HL-60 (cell line): ENCODE data around the gene PLXNB3.
"Not testable (repeated sequence)": the region's sequence is repeated elsewhere in the genome, so short reads cannot be mapped to it uniquely, and the experiment has no call there.

ENCODE experiments used
- DNase-seq, 2 experiments: peaks; one replicate each; pipeline ENCODE4 v3.0.0-alpha.2; 2010 to 2020; ENCODE audit warnings: low read depth in 1 of 2, low spot score in 1 of 2
- H3K27ac ChIP-seq: fragments of 250-450 bp; sonication (Bioruptor Pico); replicated peaks from 2 replicates; pipeline ENCODE4 v1.5.1; 2020; ENCODE audit warnings: mild to moderate bottlenecking, moderate library complexity
- H3K27me3 ChIP-seq: fragments of 250-450 bp; sonication (Bioruptor Pico); 2 replicates; pipeline ENCODE4 v1.5.1; 2021; ENCODE audit warnings: mild to moderate bottlenecking, moderate library complexity; ENCODE audit not compliant: insufficient read depth, poor library complexity, severe bottlenecking
- H3K4me3 ChIP-seq: replicated peaks from 2 replicates; pipeline ENCODE4 v1.5.1; 2011; ENCODE audit warnings: mild to moderate bottlenecking, control low read depth, low read length; ENCODE audit not compliant: insufficient read depth
- GABPA ChIP-seq: IDR thresholded peaks from 2 replicates; pipeline ENCODE4 v1.6.1; 2012; ENCODE audit warnings: low read depth
- POLR2AphosphoS5 ChIP-seq: IDR thresholded peaks from 2 replicates; pipeline ENCODE4 v1.6.1; 2012; ENCODE audit warnings: low read depth
- SPI1 ChIP-seq: IDR thresholded peaks from 2 replicates; pipeline ENCODE4 v1.6.1; 2012; ENCODE audit warnings: low read depth, mild to moderate bottlenecking, borderline replicate concordance
- TF ChIP-seq, protein P1 (sequence below): IDR thresholded peaks from 2 replicates; pipeline ENCODE4 v1.6.1; 2012; ENCODE audit warnings: low read depth; ENCODE audit not compliant: insufficient replicate concordance
- TF ChIP-seq, protein P2 (sequence below): IDR thresholded peaks from one replicate; pipeline ENCODE4 v1.5.1; 2011; ENCODE audit warnings: low read length, control low read depth, inconsistent platforms; ENCODE audit not compliant: insufficient read depth

The PLXNB3 gene

DNA sequence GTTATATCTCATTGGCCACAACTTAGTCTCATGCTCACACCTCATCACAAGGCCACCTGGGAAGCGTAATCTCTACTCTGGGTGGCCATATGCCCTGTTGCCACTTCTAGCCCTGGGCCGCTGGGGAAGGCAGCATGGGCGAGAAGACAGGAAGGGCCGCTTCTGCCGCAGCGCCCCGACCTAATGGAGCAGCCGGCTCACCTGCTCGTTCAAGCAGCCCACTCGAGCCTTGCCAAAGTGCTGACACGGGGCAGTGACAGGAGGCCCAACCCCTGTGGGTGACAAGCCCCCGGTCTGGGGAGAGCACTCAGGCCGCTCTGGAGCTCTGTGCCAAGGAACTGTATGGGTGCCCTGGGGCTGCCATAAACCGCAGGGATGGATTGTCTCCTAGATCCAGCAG, 21.9 kb upstream of the PLXNB3 start:
- not testable (repeated sequence) for H3K27me3 ChIP-seq, H3K27ac ChIP-seq, DNase-seq, H3K4me3 ChIP-seq

DNA sequence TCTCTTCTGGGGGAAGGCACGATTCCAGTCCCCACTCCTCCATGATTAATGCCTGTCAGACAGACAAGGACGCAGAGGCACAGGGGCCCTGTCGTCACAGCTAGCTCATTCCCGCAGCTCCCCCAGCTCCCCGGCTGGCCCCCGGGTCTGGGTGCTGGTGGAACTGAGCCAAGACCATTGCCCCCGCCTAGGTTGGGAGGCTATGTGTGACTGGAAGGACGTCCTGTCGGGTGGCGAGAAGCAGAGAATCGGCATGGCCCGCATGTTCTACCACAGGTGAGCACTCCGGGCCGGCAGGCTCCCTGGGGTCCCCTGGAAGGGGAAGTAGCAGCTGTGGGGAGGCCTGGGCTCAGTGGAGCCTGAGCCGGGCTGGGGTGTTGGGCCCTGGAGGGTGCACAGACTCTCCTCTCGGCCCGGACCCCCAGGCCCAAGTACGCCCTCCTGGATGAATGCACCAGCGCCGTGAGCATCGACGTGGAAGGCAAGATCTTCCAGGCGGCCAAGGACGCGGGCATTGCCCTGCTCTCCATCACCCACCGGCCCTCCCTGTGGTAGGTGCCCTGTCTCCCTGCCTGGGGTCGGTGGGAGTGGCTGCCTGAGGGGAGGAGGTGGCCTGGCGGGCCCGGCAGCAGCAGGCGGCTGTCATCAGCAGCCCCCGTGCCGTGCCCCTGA, 21.1 kb upstream of the PLXNB3 start:
- DNase-seq, H3K27me3 ChIP-seq, H3K4me3 ChIP-seq, H3K27ac ChIP-seq: not testable (repeated sequence)

DNA sequence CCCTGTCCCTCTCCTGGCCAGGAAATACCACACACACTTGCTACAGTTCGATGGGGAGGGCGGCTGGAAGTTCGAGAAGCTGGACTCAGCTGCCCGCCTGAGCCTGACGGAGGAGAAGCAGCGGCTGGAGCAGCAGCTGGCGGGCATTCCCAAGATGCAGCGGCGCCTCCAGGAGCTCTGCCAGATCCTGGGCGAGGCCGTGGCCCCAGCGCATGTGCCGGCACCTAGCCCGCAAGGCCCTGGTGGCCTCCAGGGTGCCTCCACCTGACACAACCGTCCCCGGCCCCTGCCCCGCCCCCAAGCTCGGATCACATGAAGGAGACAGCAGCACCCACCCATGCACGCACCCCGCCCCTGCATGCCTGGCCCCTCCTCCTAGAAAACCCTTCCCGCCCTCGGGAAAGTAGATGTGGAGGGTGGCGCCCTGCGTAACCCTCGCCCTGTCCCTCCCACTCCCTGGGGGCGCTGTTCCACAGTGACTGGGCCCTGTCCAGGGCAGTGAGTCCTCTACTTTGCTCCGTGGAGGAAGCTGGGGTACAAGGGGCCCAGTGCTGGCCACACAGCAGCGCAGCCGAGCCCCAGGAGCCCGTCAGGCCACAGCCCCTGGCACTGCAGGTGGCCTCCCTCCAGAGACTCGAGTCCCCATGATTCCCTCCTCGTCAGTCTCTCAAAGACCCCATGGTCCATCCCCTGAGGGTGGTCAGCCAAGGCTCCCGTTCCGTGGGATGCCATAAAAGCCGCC, 20.4 kb upstream of the PLXNB3 start:
- not testable (repeated sequence) for H3K4me3 ChIP-seq, H3K27ac ChIP-seq, H3K27me3 ChIP-seq, DNase-seq

DNA sequence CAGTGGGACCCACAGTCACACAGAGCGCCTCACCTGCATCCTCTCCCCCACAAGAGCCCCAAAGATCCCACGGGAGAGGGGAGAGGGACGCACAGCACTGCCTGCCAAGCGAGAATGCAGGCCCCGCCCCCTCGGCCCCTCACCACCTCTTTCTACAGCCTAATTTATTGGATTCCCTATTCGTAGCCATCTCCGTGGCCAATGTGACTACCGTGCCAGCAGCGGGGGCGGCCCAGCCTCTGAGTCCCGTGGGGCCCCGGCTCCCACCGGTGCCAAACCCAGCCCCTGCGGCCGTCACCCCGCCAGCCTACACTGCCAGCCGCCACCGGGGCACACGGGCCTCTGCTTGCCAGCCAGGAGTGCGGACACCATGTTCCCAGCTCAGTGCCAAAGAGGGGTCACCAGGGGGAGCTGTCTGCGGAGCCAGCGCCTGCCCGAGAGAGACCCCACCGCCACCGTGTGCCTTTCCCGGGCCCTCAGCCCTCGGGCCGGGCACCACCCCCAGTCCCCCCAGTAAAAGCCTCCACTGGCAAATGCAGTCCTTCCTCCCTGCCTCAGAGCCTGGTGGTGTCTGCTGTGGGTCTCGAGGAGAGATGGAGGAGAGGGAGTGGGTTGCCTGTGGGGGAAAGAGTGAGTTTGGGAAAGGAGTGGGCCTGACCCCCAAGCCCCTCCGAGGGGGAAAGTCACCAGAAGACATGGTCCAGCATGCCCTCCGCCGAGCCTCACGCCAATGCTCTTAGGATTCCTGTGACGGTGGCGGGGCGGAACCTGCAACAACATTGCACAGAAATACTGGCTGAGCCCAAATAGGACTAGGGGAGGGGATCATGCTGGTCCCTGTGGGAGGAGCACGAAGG, 19.6 kb upstream of the PLXNB3 start:
- no peak for TF ChIP-seq GABPA
- TF ChIP-seq, protein P1, sequence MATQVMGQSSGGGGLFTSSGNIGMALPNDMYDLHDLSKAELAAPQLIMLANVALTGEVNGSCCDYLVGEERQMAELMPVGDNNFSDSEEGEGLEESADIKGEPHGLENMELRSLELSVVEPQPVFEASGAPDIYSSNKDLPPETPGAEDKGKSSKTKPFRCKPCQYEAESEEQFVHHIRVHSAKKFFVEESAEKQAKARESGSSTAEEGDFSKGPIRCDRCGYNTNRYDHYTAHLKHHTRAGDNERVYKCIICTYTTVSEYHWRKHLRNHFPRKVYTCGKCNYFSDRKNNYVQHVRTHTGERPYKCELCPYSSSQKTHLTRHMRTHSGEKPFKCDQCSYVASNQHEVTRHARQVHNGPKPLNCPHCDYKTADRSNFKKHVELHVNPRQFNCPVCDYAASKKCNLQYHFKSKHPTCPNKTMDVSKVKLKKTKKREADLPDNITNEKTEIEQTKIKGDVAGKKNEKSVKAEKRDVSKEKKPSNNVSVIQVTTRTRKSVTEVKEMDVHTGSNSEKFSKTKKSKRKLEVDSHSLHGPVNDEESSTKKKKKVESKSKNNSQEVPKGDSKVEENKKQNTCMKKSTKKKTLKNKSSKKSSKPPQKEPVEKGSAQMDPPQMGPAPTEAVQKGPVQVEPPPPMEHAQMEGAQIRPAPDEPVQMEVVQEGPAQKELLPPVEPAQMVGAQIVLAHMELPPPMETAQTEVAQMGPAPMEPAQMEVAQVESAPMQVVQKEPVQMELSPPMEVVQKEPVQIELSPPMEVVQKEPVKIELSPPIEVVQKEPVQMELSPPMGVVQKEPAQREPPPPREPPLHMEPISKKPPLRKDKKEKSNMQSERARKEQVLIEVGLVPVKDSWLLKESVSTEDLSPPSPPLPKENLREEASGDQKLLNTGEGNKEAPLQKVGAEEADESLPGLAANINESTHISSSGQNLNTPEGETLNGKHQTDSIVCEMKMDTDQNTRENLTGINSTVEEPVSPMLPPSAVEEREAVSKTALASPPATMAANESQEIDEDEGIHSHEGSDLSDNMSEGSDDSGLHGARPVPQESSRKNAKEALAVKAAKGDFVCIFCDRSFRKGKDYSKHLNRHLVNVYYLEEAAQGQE, result no peak
- TF ChIP-seq POLR2AphosphoS5, result no peak
- TF ChIP-seq, protein P2, sequence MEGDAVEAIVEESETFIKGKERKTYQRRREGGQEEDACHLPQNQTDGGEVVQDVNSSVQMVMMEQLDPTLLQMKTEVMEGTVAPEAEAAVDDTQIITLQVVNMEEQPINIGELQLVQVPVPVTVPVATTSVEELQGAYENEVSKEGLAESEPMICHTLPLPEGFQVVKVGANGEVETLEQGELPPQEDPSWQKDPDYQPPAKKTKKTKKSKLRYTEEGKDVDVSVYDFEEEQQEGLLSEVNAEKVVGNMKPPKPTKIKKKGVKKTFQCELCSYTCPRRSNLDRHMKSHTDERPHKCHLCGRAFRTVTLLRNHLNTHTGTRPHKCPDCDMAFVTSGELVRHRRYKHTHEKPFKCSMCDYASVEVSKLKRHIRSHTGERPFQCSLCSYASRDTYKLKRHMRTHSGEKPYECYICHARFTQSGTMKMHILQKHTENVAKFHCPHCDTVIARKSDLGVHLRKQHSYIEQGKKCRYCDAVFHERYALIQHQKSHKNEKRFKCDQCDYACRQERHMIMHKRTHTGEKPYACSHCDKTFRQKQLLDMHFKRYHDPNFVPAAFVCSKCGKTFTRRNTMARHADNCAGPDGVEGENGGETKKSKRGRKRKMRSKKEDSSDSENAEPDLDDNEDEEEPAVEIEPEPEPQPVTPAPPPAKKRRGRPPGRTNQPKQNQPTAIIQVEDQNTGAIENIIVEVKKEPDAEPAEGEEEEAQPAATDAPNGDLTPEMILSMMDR, result no peak
- no peak for DNase-seq
- Histone ChIP-seq H3K27ac (no peak overlapping the region), H3K4me3 (no peak overlapping the region), H3K27me3 (no peaks in the 10 kb centered on the region)

DNA sequence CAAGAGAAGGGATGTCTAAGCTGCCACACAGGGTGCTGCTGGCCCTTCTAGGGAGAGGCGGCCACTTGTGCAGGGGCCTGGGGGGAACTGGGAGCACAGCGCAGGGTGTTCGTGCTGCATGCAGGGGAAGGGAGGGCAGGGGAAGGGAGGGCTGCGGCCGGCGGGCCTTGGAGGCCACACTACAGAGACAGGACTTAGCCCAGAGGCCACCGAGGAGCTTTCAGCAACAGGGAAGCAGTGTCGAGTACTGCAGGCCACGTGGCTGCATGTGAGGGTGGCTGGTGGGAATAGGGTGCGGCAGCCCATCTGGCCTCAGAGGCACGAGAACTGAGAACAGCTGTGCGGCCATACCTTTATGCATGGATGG, 19.0 kb upstream of the PLXNB3 start:
- not testable (repeated sequence) for DNase-seq

DNA sequence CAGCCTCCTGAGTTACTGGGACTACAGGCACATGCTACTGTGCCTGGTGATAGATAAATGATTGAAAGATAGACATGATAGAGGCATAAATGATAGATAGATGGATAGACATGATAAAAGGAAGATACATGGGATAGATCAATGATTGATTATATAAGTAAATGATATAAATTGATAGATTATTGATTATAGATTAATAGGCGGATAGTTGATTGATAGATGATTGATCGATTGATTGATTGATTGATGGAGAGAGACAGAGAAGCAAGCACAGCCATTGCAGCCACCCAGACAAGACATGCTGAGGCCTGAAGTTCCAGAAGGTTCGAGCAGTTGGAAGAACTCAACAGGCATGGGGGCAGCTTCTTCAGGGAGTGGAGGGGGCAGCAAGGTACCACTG, 17.7 kb upstream of the PLXNB3 start:
- no peak for TF ChIP-seq SPI1
- TF ChIP-seq, protein P1, result no peak
- no peak for TF ChIP-seq POLR2AphosphoS5
- no peak for TF ChIP-seq GABPA
- TF ChIP-seq, protein P2, result no peak
- Histone ChIP-seq H3K27me3 (no peaks in the 10 kb centered on the region), H3K27ac (no peak overlapping the region), H3K4me3 (no peak overlapping the region)
- no peak for DNase-seq

More for the DNA sequence above, 19.0 kb upstream of the PLXNB3 start:
- not testable (repeated sequence) for H3K27me3 ChIP-seq, H3K27ac ChIP-seq, H3K4me3 ChIP-seq

DNA sequence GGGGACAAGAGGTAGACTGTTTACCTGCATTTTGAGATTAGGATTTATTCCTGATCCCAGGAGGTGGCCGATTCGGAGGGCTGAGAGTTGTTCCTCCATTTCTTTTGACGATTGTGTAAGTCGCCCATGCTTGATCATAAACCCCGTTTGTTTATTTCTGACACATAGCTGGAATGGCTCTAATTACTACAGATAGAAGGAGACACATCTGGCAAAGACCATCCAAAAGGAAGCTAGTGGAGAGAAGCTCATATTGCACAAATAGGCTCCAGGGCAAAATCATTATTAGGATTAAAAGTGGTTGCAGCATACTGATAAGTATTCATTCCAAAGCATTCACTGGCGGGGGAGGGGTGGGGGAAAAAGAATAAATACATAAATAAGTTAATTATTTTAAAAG, 17.1 kb upstream of the PLXNB3 start:
- H3K4me3 ChIP-seq, DNase-seq, H3K27me3 ChIP-seq, H3K27ac ChIP-seq: not testable (repeated sequence)

DNA sequence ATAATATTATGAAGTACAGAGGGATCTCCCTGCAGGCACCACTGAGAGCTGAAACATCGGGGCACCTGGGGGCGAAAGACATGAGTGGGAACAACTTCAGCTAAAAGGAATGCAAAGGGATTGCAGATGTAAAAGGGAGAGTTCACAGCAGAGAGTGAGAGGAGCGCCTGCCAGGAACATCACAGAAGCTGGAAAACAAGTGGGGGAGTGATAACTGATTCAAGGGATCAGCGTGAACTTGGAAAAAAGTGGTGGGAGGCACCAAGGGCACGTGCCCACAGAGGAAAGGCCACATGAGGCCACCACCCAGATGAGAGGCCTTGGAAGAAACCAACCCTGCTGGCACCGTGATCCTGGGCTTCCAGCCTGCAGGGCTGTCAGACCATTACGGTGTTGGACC, 15.0 kb upstream of the PLXNB3 start:
- H3K27ac ChIP-seq, H3K27me3 ChIP-seq, H3K4me3 ChIP-seq, DNase-seq: not testable (repeated sequence)
